ENCODE data around the gene NEDD4L. TPM values are rescaled to one million over a fixed set of nuclear protein-coding genes. Genes with fewer than 3 reads are reported as not detected.

The NEDD4L gene
- polyA plus RNA-seq, 1 donor, result 93.0 TPM

DNA sequence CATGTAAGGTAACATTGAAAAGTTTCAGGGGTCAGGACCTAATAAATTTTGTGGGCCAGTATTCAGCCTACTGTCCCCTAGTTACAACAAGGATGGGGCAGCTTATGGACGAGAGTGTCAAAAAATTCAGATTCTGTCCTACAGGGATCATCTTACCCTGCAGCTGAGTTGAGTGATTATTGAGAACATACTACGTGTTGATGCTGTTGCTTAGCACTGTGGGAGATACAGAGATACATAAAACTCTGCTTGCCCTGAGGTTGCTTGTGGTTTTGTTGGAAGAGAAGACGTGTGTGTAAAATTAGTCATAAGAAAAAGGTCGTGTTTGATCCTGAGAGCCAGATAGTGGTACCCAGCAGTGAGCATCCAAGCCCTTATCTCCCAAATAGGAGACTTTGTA, 253.2 kb downstream of the NEDD4L start:
- Histone ChIP-seq H3K27ac (ENCODE audit: low read length) (no peak overlapping the region), H3K36me3 (ENCODE audit: control insufficient read depth, insufficient read depth, low read length) (peaks cover 2% of the 10 kb centered on the region), H3K4me3 (ENCODE audit: low read length) (no peak overlapping the region), H3K27me3 (ENCODE audit: control insufficient read depth, insufficient read depth, low read length) (no peaks in the 10 kb centered on the region), H3K4me1 (ENCODE audit: control insufficient read depth, insufficient read depth, low read length) (no peaks in the 10 kb centered on the region), H3K9me3 (ENCODE audit: control insufficient read depth, low read depth, low read length) (no peaks in the 10 kb centered on the region)
- no peak for DNase-seq
- WGBS (ENCODE audit: insufficient coverage, low lambda C conversion rate), result no CpG with 5 or more reads among the region's 4 CpGs

DNA sequence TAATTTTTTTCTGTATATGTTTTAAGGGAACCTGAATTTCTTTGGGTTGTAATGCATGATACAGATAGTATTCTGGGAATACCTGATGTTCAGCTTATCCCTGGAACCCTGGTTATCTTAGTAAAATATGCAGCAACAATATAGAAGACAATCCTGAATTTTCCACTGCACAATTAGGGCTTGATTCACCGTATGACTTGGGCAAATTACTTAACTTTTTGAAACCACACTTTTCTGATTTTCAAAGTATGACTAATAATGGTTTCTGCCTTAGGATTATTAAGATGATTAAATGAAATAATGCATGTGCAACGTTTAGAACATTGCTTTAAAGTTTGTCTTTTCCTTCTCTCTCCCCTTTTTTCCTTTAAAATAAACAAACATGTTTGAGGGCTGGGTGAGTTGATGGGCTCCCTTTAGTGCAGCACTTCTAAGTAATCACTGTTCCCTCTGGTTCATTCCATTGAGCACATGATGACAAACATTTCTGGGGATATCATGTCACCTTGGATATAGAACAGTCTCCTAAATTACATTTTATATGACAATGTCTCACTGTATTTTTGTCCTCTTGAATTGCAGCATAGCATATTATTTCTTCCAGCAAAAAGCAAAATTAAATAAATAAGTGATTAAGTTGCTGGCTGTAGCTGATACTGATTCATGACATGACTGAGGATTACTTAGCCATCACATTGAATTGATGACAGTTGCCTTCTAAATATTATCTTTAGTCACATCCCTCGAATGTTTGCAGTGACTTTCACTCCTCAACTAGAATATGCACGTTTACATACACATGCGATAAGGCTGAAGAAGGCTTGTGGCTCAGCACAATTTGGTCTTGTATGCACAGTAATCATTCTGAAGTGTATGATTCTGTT, 254.5 kb downstream of the NEDD4L start:
- 70% methylated on average over 2 of the region's 5 CpGs for WGBS (ENCODE audit: insufficient coverage, low lambda C conversion rate)

DNA sequence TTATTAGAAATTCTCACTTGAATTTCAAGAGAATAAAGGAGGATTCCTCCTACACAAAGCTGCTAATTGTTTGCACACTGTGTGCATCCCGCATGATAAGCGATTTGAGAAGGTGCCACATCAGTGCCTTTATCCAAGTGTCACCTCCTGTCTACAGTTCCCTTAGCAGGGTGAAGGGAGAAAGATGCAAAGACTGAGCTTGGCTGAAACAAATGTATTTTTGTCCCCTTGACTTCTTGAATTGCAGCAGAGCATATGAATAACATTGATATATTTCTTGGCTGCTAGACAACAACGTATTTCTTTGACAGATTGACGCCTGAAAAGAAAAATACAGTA, 255.1 kb downstream of the NEDD4L start:
- Histone ChIP-seq H3K4me1 (ENCODE audit: control insufficient read depth, insufficient read depth, low read length) (no peaks in the 10 kb centered on the region), H3K36me3 (ENCODE audit: control insufficient read depth, insufficient read depth, low read length) (peaks cover 2% of the 10 kb centered on the region), H3K4me3 (ENCODE audit: low read length) (no peak overlapping the region), H3K27me3 (ENCODE audit: control insufficient read depth, insufficient read depth, low read length) (no peaks in the 10 kb centered on the region), H3K9me3 (ENCODE audit: control insufficient read depth, low read depth, low read length) (no peaks in the 10 kb centered on the region), H3K27ac (ENCODE audit: low read length) (no peak overlapping the region)
- DNase-seq, result no peak
- WGBS (ENCODE audit: insufficient coverage, low lambda C conversion rate), result no CpG with 5 or more reads among the region's 4 CpGs

More for the DNA sequence above, 254.5 kb downstream of the NEDD4L start:
- H3K4me1 ChIP-seq (ENCODE audit: control insufficient read depth, insufficient read depth, low read length), result no peaks in the 10 kb centered on the region
- H3K27ac ChIP-seq (ENCODE audit: low read length), result no peak overlapping the region
- no peak overlapping the region for H3K4me3 ChIP-seq (ENCODE audit: low read length)
- no peaks in the 10 kb centered on the region for H3K9me3 ChIP-seq (ENCODE audit: control insufficient read depth, low read depth, low read length)
- H3K36me3 ChIP-seq (ENCODE audit: control insufficient read depth, insufficient read depth, low read length), result peaks cover 2% of the 10 kb centered on the region
- no peaks in the 10 kb centered on the region for H3K27me3 ChIP-seq (ENCODE audit: control insufficient read depth, insufficient read depth, low read length)
- DNase-seq, result no peak

DNA sequence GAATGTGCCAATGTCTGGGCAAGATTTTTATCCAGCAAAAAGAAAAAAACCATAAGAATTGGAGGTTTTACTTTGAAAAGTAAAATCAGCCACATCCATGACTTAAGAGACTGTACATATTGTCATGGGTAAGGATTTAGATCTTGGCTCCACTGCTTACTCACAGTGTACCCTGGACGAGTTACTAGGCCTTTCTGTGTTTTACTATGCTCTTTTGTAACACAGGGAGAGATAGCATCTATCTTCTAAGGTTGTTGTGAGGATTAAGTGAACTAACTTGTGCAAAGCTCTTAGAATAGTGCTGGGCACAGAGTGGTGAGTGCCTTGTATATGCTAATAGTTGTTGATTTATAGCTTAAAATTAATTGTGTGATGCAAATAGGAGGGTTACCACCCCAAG, 255.9 kb downstream of the NEDD4L start:
- Histone ChIP-seq H3K4me1 (ENCODE audit: control insufficient read depth, insufficient read depth, low read length) (no peaks in the 10 kb centered on the region), H3K9me3 (ENCODE audit: control insufficient read depth, low read depth, low read length) (no peaks in the 10 kb centered on the region), H3K27ac (ENCODE audit: low read length) (no peak overlapping the region), H3K27me3 (ENCODE audit: control insufficient read depth, insufficient read depth, low read length) (no peaks in the 10 kb centered on the region), H3K36me3 (ENCODE audit: control insufficient read depth, insufficient read depth, low read length) (peaks cover 2% of the 10 kb centered on the region), H3K4me3 (ENCODE audit: low read length) (no peak overlapping the region)
- no CpG with 5 or more reads among the region's 1 CpG for WGBS (ENCODE audit: insufficient coverage, low lambda C conversion rate)
- DNase-seq, result no peak

DNA sequence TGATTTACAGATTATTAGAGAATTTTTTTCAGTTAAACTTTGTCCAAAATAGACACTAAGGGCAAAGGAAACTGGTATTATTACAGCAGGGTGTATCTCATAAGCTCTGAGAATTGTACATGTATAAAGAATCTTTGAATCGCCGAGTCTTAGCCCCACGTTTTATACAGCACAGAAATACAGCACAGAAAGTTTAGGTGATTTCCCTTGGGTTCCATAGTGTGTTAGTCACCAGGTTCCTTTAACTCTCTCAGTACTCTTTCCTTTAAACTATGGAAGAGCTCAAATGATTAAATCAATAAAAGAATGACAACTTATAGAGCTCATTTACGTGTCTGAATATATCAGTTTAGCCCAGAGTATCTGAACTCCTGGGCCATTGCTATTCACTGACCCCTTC, 256.8 kb downstream of the NEDD4L start:
- no CpG with 5 or more reads among the region's 4 CpGs for WGBS (ENCODE audit: insufficient coverage, low lambda C conversion rate)
- no peaks in the 10 kb centered on the region for H3K27me3 ChIP-seq (ENCODE audit: control insufficient read depth, insufficient read depth, low read length)
- no peak overlapping the region for H3K27ac ChIP-seq (ENCODE audit: low read length)
- no peaks in the 10 kb centered on the region for H3K4me1 ChIP-seq (ENCODE audit: control insufficient read depth, insufficient read depth, low read length)
- H3K36me3 ChIP-seq (ENCODE audit: control insufficient read depth, insufficient read depth, low read length), result peaks cover 2% of the 10 kb centered on the region
- no peak for DNase-seq
- H3K4me3 ChIP-seq (ENCODE audit: low read length), result no peak overlapping the region
- H3K9me3 ChIP-seq (ENCODE audit: control insufficient read depth, low read depth, low read length), result peaks cover 3% of the 10 kb centered on the region

DNA sequence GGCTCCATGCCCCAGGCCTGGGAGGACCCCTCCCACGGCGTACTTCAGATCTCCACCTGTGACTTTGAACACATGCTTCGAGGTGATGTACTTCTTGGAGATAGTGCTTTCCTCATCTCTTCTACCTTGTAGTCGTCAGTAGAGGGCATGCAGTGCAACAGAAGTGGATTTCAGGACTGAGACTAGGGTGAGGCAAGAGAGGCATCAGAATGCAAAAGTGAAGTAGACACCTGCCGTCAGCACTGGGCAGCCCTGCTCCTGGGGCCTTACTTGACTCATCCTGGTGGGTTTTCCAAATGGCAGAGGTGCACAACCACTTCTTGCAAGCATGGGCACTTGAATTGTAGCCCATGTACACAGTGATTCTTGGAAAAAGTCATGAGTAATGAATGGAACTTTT, 258.8 kb downstream of the NEDD4L start:
- Histone ChIP-seq H3K4me1 (ENCODE audit: control insufficient read depth, insufficient read depth, low read length) (no peaks in the 10 kb centered on the region), H3K4me3 (ENCODE audit: low read length) (no peak overlapping the region), H3K27me3 (ENCODE audit: control insufficient read depth, insufficient read depth, low read length) (no peaks in the 10 kb centered on the region), H3K27ac (ENCODE audit: low read length) (no peak overlapping the region), H3K9me3 (ENCODE audit: control insufficient read depth, low read depth, low read length) (peaks cover 5% of the 10 kb centered on the region), H3K36me3 (ENCODE audit: control insufficient read depth, insufficient read depth, low read length) (peaks cover 2% of the 10 kb centered on the region)
- WGBS (ENCODE audit: insufficient coverage, low lambda C conversion rate), result no CpG with 5 or more reads among the region's 5 CpGs
- DNase-seq, result no peak

DNA sequence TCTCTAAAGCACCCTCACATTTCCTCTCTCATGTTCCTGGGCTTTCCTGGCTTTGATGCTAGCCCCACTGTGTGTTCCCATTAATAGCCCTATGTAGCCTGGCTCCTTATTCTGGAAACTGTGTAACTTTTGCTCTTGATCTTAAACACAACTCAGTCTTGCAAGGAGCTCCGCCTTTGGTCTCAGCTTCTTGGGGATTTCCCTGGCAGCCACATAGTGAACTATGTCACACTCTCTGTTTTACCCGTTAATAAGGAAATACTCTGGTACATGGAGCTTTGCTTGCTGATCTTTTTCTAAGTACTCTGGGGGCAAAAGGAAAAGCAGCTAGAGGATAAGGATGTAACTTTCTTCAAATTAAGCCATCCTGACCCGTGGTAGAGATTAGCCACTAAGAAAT, 259.3 kb downstream of the NEDD4L start:
- H3K27me3 ChIP-seq (ENCODE audit: control insufficient read depth, insufficient read depth, low read length), result no peaks in the 10 kb centered on the region
- peaks cover 2% of the 10 kb centered on the region for H3K36me3 ChIP-seq (ENCODE audit: control insufficient read depth, insufficient read depth, low read length)
- H3K4me1 ChIP-seq (ENCODE audit: control insufficient read depth, insufficient read depth, low read length), result no peaks in the 10 kb centered on the region
- 40% methylated on average over 1 of the region's 3 CpGs for WGBS (ENCODE audit: insufficient coverage, low lambda C conversion rate)
- H3K9me3 ChIP-seq (ENCODE audit: control insufficient read depth, low read depth, low read length), result peaks cover 5% of the 10 kb centered on the region
- H3K27ac ChIP-seq (ENCODE audit: low read length), result no peak overlapping the region
- DNase-seq, result peak in 1 of 2 donors; percentile 44
- no peak overlapping the region for H3K4me3 ChIP-seq (ENCODE audit: low read length)

DNA sequence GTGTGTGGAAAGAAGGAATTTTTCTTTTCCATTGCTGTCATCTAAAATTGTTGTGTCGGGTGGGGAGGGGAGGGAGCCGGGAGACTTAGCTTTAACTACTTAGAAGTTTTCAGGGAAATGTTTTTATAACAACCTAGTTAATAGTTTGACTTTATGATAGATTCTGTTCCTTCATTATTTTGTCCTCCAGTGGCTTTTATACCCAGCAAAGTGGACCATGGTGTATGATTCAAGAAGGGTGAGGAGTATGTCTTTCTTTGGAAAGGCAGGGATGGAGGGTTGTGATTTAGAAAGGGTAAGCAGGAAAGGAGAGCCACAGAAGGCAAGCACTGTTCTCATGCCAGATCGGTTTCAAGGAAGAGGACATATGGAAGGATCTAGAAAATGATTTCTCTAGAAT, 261.8 kb downstream of the NEDD4L start:
- DNase-seq, result no peak
- Histone ChIP-seq H3K27ac (ENCODE audit: low read length) (no peak overlapping the region), H3K4me3 (ENCODE audit: low read length) (no peak overlapping the region), H3K36me3 (ENCODE audit: control insufficient read depth, insufficient read depth, low read length) (peaks cover 2% of the 10 kb centered on the region), H3K27me3 (ENCODE audit: control insufficient read depth, insufficient read depth, low read length) (no peaks in the 10 kb centered on the region), H3K4me1 (ENCODE audit: control insufficient read depth, insufficient read depth, low read length) (peaks cover 18% of the 10 kb centered on the region), H3K9me3 (ENCODE audit: control insufficient read depth, low read depth, low read length) (peaks cover 5% of the 10 kb centered on the region)
- WGBS (ENCODE audit: insufficient coverage, low lambda C conversion rate), result 100% methylated on average over 1 of the region's 3 CpGs

DNA sequence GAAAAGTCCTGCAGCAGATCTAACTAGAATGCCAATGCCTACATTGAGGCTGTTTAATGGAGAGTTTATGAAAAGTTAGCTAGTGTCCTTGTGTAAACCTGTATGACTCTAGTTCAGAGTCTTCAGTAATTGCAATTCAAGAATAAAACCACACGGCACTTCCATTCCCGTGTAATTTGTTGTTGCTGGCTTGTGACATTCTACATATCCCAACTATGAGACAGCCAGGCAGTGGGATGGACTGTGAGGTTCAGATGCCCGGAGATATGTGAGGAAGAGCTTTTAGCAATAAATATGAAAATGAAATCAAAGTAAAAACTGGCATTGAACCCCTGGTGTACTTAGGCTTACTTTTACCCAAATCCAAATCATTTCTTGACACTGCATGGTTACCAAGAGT, 263.4 kb downstream of the NEDD4L start:
- Histone ChIP-seq H3K9me3 (ENCODE audit: control insufficient read depth, low read depth, low read length) (peaks cover 5% of the 10 kb centered on the region), H3K27me3 (ENCODE audit: control insufficient read depth, insufficient read depth, low read length) (no peaks in the 10 kb centered on the region), H3K4me3 (ENCODE audit: low read length) (no peak overlapping the region), H3K27ac (ENCODE audit: low read length) (no peak overlapping the region), H3K36me3 (ENCODE audit: control insufficient read depth, insufficient read depth, low read length) (peaks cover 2% of the 10 kb centered on the region), H3K4me1 (ENCODE audit: control insufficient read depth, insufficient read depth, low read length) (peaks cover 28% of the 10 kb centered on the region)
- WGBS (ENCODE audit: insufficient coverage, low lambda C conversion rate), result 71% methylated on average over 1 of the region's 3 CpGs
- no peak for DNase-seq

DNA sequence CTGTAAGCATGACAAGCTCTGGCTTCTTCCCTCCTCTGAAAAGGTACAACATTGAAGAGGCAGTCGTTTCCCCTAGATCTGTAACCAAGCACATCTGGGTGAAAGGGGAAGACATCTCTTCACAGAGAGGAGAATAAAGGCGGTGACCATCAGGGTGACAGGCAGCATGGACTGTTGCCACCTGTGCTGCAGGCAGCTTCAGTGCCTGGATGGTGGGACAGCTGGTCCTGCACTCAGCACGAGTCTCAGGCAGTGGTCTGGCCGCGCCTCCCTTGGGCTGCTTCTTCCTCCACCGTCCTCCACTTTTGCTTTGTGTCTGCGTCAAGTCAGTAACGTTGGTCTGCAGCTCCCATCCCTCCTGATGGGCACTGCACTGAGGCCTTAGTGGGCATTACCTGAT, 264.4 kb downstream of the NEDD4L start:
- peaks cover 5% of the 10 kb centered on the region for H3K9me3 ChIP-seq (ENCODE audit: control insufficient read depth, low read depth, low read length)
- no CpG with 5 or more reads among the region's 8 CpGs for WGBS (ENCODE audit: insufficient coverage, low lambda C conversion rate)
- H3K27ac ChIP-seq (ENCODE audit: low read length), result no peak overlapping the region
- no peak for DNase-seq
- no peak overlapping the region for H3K4me3 ChIP-seq (ENCODE audit: low read length)
- H3K4me1 ChIP-seq (ENCODE audit: control insufficient read depth, insufficient read depth, low read length), result peaks cover 28% of the 10 kb centered on the region
- H3K27me3 ChIP-seq (ENCODE audit: control insufficient read depth, insufficient read depth, low read length), result no peaks in the 10 kb centered on the region
- H3K36me3 ChIP-seq (ENCODE audit: control insufficient read depth, insufficient read depth, low read length), result peaks cover 2% of the 10 kb centered on the region

DNA sequence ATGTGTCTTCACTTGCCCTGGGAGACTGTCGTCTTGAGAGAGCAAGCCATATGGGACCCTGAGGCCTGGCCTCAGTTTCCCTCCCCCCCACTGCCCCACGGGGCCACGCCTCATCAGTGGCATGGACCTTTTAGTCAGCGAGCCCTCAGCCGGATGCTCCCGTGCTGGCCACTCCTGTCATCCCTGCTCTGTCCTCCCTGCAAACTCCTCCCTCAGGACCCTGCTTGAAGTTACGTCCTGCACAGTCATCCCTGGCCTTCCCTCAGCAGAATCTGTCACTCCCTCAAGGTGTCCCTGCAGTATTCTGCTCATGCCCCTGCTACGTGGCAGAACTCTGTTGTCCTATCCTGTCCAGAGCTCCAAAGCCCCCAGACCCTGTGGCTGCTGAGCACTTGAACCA, 265.1 kb downstream of the NEDD4L start:
- Histone ChIP-seq H3K36me3 (ENCODE audit: control insufficient read depth, insufficient read depth, low read length) (peaks cover 2% of the 10 kb centered on the region), H3K9me3 (ENCODE audit: control insufficient read depth, low read depth, low read length) (peaks cover 5% of the 10 kb centered on the region), H3K27me3 (ENCODE audit: control insufficient read depth, insufficient read depth, low read length) (no peaks in the 10 kb centered on the region), H3K27ac (ENCODE audit: low read length) (no peak overlapping the region), H3K4me3 (ENCODE audit: low read length) (no peak overlapping the region), H3K4me1 (ENCODE audit: control insufficient read depth, insufficient read depth, low read length) (peaks cover 31% of the 10 kb centered on the region)
- WGBS (ENCODE audit: insufficient coverage, low lambda C conversion rate), result no CpG with 5 or more reads among the region's 8 CpGs
- DNase-seq, result no peak
